Lower lobe of right lung (tissue), 2 donors: Measurements from ENCODE around the gene ERCC6L2. TPM values are rescaled to one million over a fixed set of nuclear protein-coding genes. Genes with fewer than 3 reads are reported as not detected.

ENCODE experiments used
- ATAC-seq, 2 donors: fragments of 200-7000 bp; cut with Tn5 transposase; one replicate each; pipeline ENCODE4 v1.9.1; 2020 to 2022; ENCODE audit warnings: mild to moderate bottlenecking in 2 of 2, moderate library complexity in 2 of 2
- DNase-seq: peaks from one replicate; pipeline ENCODE4 v3.0.0-alpha.2; 2020
- H3K27ac ChIP-seq: fragments of 200-600 bp; one replicate; pipeline ENCODE4 v1.8.0; 2022
- H3K27me3 ChIP-seq: fragments of 200-600 bp; one replicate; pipeline ENCODE4 v1.8.0; 2022; ENCODE audit warnings: low read depth
- H3K36me3 ChIP-seq: fragments of 200-600 bp; one replicate; pipeline ENCODE4 v1.8.0; 2022; ENCODE audit warnings: mild to moderate bottlenecking
- H3K4me1 ChIP-seq: fragments of 200-600 bp; one replicate; pipeline ENCODE4 v1.8.0; 2022
- H3K4me3 ChIP-seq: fragments of 200-600 bp; one replicate; pipeline ENCODE4 v1.8.0; 2022; ENCODE audit warnings: mild to moderate bottlenecking
- H3K9me3 ChIP-seq: fragments of 200-600 bp; one replicate; pipeline ENCODE4 v1.8.0; 2022
- intact Hi-C: fragments of 100-400 bp; cut with DNase I; formaldehyde crosslinking; loops from one replicate; pipeline ENCODE4 v1.11.0; 2022
- total RNA-seq: library from RNA; stranded (reverse); fragmentation: NEBNext Ultra II Directional; extraction: Animal tissue kit (Norgen Biotek cat#: 25700); gene quantifications from one replicate; pipeline ENCODE4 v1.2.1, GENCODE V29; 2021
- TF ChIP-seq, protein P1 (sequence below): fragments of 200-600 bp; IDR thresholded peaks from one replicate; pipeline ENCODE4 v1.8.0; 2022; ENCODE audit warnings: antibody characterized with exemption, mild to moderate bottlenecking
- donor health status: DM: no; HTN: yes; CAD: no; lungs with severe emphysema.

ERCC6L2 gene
- total RNA-seq, 1 donor from 2014 or later = 42.8 TPM

DNA sequence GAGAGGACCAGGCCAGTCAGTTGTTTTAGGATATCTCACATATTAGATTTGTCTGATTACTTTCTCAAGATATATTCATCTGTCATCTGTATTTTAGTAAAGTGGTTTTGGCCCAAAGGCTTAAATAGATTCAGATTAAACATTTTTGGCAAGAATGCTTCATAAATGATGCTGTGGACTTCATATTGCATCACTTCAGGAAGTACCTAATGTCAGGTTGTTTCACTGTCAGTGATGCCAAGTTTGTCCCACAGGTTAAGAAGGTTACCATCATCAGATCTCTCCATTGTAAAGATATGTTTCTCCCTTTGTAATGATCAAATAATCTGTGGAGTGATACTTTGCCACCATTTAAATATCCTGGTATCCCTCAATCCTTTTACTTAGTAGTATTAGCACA is 37.3 kb downstream of the ERCC6L2 start:
- Histone ChIP-seq H3K4me3 (no peak overlapping the region), H3K27me3 (no peaks in the 10 kb centered on the region), H3K4me1 (no peaks in the 10 kb centered on the region), H3K9me3 (no peaks in the 10 kb centered on the region), H3K27ac (no peak overlapping the region), H3K36me3 (peaks cover 23% of the 10 kb centered on the region)
- TF ChIP-seq, protein P1, sequence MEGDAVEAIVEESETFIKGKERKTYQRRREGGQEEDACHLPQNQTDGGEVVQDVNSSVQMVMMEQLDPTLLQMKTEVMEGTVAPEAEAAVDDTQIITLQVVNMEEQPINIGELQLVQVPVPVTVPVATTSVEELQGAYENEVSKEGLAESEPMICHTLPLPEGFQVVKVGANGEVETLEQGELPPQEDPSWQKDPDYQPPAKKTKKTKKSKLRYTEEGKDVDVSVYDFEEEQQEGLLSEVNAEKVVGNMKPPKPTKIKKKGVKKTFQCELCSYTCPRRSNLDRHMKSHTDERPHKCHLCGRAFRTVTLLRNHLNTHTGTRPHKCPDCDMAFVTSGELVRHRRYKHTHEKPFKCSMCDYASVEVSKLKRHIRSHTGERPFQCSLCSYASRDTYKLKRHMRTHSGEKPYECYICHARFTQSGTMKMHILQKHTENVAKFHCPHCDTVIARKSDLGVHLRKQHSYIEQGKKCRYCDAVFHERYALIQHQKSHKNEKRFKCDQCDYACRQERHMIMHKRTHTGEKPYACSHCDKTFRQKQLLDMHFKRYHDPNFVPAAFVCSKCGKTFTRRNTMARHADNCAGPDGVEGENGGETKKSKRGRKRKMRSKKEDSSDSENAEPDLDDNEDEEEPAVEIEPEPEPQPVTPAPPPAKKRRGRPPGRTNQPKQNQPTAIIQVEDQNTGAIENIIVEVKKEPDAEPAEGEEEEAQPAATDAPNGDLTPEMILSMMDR = no peak
- DNase-seq (no peak), ATAC-seq (no peak)
- intact Hi-C loops = no loop called here

DNA sequence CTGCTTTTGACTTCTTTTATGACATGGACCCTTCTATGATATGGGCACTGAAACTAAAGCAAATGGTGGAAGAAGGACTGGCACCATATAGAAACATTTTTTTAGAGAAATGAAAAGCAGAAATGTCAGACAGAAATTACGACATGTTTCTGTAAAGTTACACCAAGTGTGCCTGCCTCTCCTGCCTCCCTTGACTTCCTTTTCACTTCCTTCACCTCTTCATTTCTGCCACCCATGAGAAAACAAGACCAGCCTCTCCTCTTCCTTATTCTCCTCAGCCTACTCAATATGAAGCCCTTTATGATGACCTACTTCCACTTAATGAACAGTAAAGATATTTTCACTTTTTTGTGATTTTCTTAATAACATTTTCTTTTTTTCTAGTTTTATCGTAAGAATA is 44.5 kb downstream of the ERCC6L2 start:
- Histone ChIP-seq H3K9me3 (no peaks in the 10 kb centered on the region), H3K27ac (no peak overlapping the region), H3K27me3 (no peaks in the 10 kb centered on the region), H3K4me3 (no peak overlapping the region), H3K36me3 (peaks cover 69% of the 10 kb centered on the region), H3K4me1 (no peaks in the 10 kb centered on the region)
- TF ChIP-seq, protein P1 = no peak
- ATAC-seq (no peak), DNase-seq (no peak)
- intact Hi-C loops = no loop called here

DNA sequence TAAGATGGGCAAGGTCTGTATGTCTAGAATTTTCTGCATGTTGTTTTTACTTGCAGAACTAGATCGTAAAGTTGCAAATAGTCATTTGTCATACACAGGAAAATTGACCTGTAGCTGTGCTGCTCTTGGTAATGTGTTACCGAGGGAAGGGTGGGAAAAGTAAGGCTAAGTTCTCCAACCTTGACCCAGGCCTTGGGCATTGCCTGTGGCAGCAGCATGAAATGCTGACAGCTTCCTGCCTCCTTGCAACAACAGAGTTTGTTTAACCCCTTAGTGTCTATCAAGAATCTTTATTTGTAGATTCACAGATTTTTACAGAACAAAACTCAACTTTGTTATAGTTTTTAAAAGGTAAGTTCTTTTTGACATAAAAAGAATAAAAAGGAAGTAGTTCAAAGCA is 48.3 kb downstream of the ERCC6L2 start:
- Histone ChIP-seq H3K27ac (no peak overlapping the region), H3K27me3 (no peaks in the 10 kb centered on the region), H3K4me3 (no peak overlapping the region), H3K36me3 (peaks cover 68% of the 10 kb centered on the region), H3K4me1 (no peaks in the 10 kb centered on the region), H3K9me3 (no peaks in the 10 kb centered on the region)
- DNase-seq = no peak
- TF ChIP-seq, protein P1 = no peak
- no peak for ATAC-seq
- intact Hi-C loops = no loop called here

DNA sequence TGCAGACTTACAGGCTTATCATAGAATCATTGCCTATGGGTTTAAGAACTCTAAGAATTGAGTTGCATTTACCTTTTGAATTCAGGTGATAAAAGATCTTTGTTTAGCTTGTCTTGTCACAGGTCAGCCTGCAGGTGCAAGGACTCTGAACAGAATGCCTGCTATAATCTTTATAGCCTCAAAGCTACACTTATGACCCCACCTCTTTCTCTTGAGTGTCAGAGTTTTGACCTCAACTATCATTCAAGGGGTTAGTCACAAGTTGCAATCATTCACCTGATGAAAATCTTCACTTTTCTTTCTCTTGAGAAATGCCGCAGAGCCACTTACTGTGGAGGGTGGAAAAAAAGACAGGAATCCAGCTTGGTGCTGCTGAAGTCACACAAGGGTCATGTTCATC is 49.5 kb downstream of the ERCC6L2 start:
- Histone ChIP-seq H3K27me3 (no peaks in the 10 kb centered on the region), H3K27ac (no peak overlapping the region), H3K36me3 (peaks cover 72% of the 10 kb centered on the region), H3K4me1 (no peaks in the 10 kb centered on the region), H3K4me3 (no peak overlapping the region), H3K9me3 (no peaks in the 10 kb centered on the region)
- ATAC-seq (no peak), DNase-seq (no peak)
- TF ChIP-seq, protein P1 = no peak
- intact Hi-C loops = no loop called here

DNA sequence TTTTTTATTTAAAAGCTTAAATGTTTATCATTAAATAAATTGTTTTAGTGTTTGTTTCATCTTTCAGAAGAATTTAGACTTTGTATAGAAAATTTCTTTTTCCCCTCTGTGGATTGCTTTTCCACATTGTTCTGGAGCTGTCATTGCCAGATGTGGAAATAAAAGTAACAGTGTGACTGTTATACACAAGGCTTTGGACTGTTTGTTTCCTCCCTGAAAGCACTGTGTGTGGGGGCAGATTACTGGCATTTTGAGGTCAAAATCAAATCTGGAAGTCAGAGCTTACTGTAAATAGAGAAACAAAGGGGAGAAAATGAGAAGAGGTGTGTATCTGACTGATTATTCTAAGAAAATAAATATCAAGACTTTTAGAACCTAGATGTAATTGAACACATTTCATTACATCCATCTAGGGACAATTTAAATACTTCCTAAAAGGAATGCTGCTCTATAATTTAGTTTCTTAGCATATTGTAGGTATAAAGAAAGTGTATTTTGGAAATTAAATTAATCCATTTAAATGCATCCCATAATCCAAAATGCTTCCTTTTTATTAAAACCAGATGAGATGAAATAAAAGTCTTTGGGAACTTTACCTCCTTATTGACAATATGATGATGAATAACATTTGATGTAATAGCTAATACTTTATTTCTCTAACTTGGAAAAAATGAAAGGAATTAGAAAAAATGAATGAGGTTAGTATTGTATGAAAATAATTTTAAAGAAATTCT is 51.9 kb downstream of the ERCC6L2 start:
- H3K4me1 ChIP-seq = no peaks in the 10 kb centered on the region
- no peak overlapping the region for H3K27ac ChIP-seq
- TF ChIP-seq, protein P1 = no peak
- ATAC-seq (no peak), DNase-seq (no peak)
- H3K4me3 ChIP-seq = no peak overlapping the region
- intact Hi-C loops = no loop called here
- no peaks in the 10 kb centered on the region for H3K27me3 ChIP-seq
- peaks cover 61% of the 10 kb centered on the region for H3K36me3 ChIP-seq
- H3K9me3 ChIP-seq = no peaks in the 10 kb centered on the region
